HG03565 (cell line): Measurements from ENCODE around the gene EXOC6.
"Not testable (repeated sequence)": the region's sequence is repeated elsewhere in the genome, so short reads cannot be mapped to it uniquely, and the experiment has no call there.

ENCODE experiments used
- ATAC-seq: cut with Tn5 transposase; IDR thresholded peaks from one replicate; pipeline ENCODE4 v1.9.1; 2021; ENCODE audit warnings: mild to moderate bottlenecking, moderate library complexity; ENCODE audit not compliant: unreplicated experiment

The EXOC6 gene

GRCh38 chr10:92880233-92880861 is 32.0 kb downstream of the EXOC6 start:
- ATAC-seq, result no peak

- ATAC-seq, result no peak
Measured at GRCh38 chr10:92880917-92881316, 32.6 kb downstream of the EXOC6 start.

- no peak for ATAC-seq
Measured at GRCh38 chr10:92886334-92886961, 38.1 kb downstream of the EXOC6 start.

GRCh38 chr10:92890471-92890870 is 42.2 kb downstream of the EXOC6 start:
- ATAC-seq, result no peak

GRCh38 chr10:92891885-92892690 is 43.8 kb downstream of the EXOC6 start:
- ATAC-seq, result no peak

GRCh38 chr10:92892691-92893054 is 44.4 kb downstream of the EXOC6 start:
- ATAC-seq, result no peak

GRCh38 chr10:92894081-92894655 is 45.8 kb downstream of the EXOC6 start:
- ATAC-seq, result no peak

- no peak for ATAC-seq
Measured at GRCh38 chr10:92897916-92898315, 49.6 kb downstream of the EXOC6 start.

GRCh38 chr10:92901819-92902251 is 53.5 kb downstream of the EXOC6 start:
- no peak for ATAC-seq

GRCh38 chr10:92903633-92904032 is 55.3 kb downstream of the EXOC6 start:
- ATAC-seq, result no peak

- ATAC-seq, result no peak
Measured at GRCh38 chr10:92907280-92907679, 59.0 kb downstream of the EXOC6 start.

- ATAC-seq, result not testable (repeated sequence)
Measured at GRCh38 chr10:92912631-92913030, 64.3 kb downstream of the EXOC6 start.

GRCh38 chr10:92913973-92914372 is 65.7 kb downstream of the EXOC6 start:
- ATAC-seq, result no peak

GRCh38 chr10:92914478-92915325 is 66.4 kb downstream of the EXOC6 start:
- ATAC-seq, result no peak

- no peak for ATAC-seq
Measured at GRCh38 chr10:92915892-92916291, 67.6 kb downstream of the EXOC6 start.

- no peak for ATAC-seq
Measured at GRCh38 chr10:92916433-92916832, 68.1 kb downstream of the EXOC6 start.

GRCh38 chr10:92918603-92919002 is 70.3 kb downstream of the EXOC6 start:
- ATAC-seq, result no peak

GRCh38 chr10:92920866-92921265 is 72.5 kb downstream of the EXOC6 start:
- ATAC-seq, result no peak

GRCh38 chr10:92923416-92923815 is 75.1 kb downstream of the EXOC6 start:
- no peak for ATAC-seq

GRCh38 chr10:92929896-92930295 is 81.6 kb downstream of the EXOC6 start:
- ATAC-seq, result no peak

- no peak for ATAC-seq
Measured at GRCh38 chr10:92931597-92931996, 83.3 kb downstream of the EXOC6 start.
